ENCODE results near the gene CTNND2. TPM values are rescaled to one million over a fixed set of nuclear protein-coding genes. Genes with fewer than 3 reads are reported as not detected.
A peak's percentile ranks its signal among the peaks of the same experiment; 100 is the strongest.

Gene CTNND2
- total RNA-seq, 1 donor from 2014 or later, result 13.9 TPM

GRCh38 chr5:11704916-11705315 is 199.3 kb downstream of the CTNND2 start:
- H3K4me1 Mint-ChIP-seq, result peaks cover 9% of the 10 kb centered on the region
- no peak for TF ChIP-seq CTCF (IDR thresholded peaks at IDR 0.05)
- no peak for TF ChIP-seq EZH2phosphoT487 (IDR thresholded peaks at IDR 0.05)
- TF ChIP-seq EZH2 (IDR thresholded peaks at IDR 0.05), result no peak

GRCh38 chr5:11700391-11700790 is 203.9 kb downstream of the CTNND2 start:
- peaks cover 9% of the 10 kb centered on the region for H3K4me1 Mint-ChIP-seq
- Histone ChIP-seq H3K4me3 (no peak overlapping the region), H3F3A (ENCODE audit: low read depth) (peaks cover 4% of the 10 kb centered on the region), H3K36me3 (no peaks in the 10 kb centered on the region), H3K4me2 (peak overlapping the region; percentile 28), H3K9me3 (ENCODE audit: low read depth) (no peaks in the 10 kb centered on the region), H3K27ac (no peak overlapping the region), H2AFZ (replicated peaks) (no peak overlapping the region), H3K27me3 (no peaks in the 10 kb centered on the region), H3K79me2 (ENCODE audit: low read depth) (no peaks in the 10 kb centered on the region), H3K4me1 (peaks cover 10% of the 10 kb centered on the region), H4K20me1 (ENCODE audit: low read depth) (no peaks in the 10 kb centered on the region), H3K9ac (no peak overlapping the region)
- no peaks in the 10 kb centered on the region for H3K9me3 Mint-ChIP-seq
- no peak overlapping the region for H3K27ac Mint-ChIP-seq
- no peak overlapping the region for H3K4me3 Mint-ChIP-seq
- DNase-seq (ENCODE audit: low spot score), result peak; percentile 68
- no peaks in the 10 kb centered on the region for H3K27me3 Mint-ChIP-seq (ENCODE audit: insufficient read depth, low read depth)
- no peak for TF ChIP-seq EZH2 (IDR thresholded peaks at IDR 0.05)
- no peak for TF ChIP-seq CTCF (IDR thresholded peaks at IDR 0.05)
- no peak for TF ChIP-seq EZH2phosphoT487 (IDR thresholded peaks at IDR 0.05)
- H3K36me3 Mint-ChIP-seq, result no peaks in the 10 kb centered on the region

More at GRCh38 chr5:11704916-11705315, 199.3 kb downstream of the CTNND2 start:
- H3K36me3 ChIP-seq, result no peaks in the 10 kb centered on the region
- H3K4me3 ChIP-seq, result no peak overlapping the region
- no peaks in the 10 kb centered on the region for H3K9me3 ChIP-seq (ENCODE audit: low read depth)
- Mint-ChIP-seq H3K4me3 (no peak overlapping the region), H3K36me3 (no peaks in the 10 kb centered on the region), H3K9me3 (no peaks in the 10 kb centered on the region), H3K27me3 (ENCODE audit: insufficient read depth, low read depth) (no peaks in the 10 kb centered on the region), H3K27ac (no peak overlapping the region)
- peaks cover 4% of the 10 kb centered on the region for H3F3A ChIP-seq (ENCODE audit: low read depth)
- no peaks in the 10 kb centered on the region for H3K79me2 ChIP-seq (ENCODE audit: low read depth)
- H2AFZ ChIP-seq (replicated peaks), result no peak overlapping the region
- no peak overlapping the region for H3K9ac ChIP-seq
- no peaks in the 10 kb centered on the region for H3K27me3 ChIP-seq
- no peak overlapping the region for H3K4me2 ChIP-seq
- H3K27ac ChIP-seq, result no peak overlapping the region
- peaks cover 10% of the 10 kb centered on the region for H3K4me1 ChIP-seq
- DNase-seq (ENCODE audit: low spot score), result no peak
- H4K20me1 ChIP-seq (ENCODE audit: low read depth), result no peaks in the 10 kb centered on the region

- H3K9me3 Mint-ChIP-seq, result no peaks in the 10 kb centered on the region
- H3K4me1 ChIP-seq, result no peaks in the 10 kb centered on the region
- H3K4me2 ChIP-seq, result no peak overlapping the region
- no peaks in the 10 kb centered on the region for H3K36me3 ChIP-seq
- no peaks in the 10 kb centered on the region for H3K79me2 ChIP-seq (ENCODE audit: low read depth)
- H3F3A ChIP-seq (ENCODE audit: low read depth), result no peaks in the 10 kb centered on the region
- no peak overlapping the region for H3K4me3 Mint-ChIP-seq
- no peaks in the 10 kb centered on the region for H3K4me1 Mint-ChIP-seq
- no peaks in the 10 kb centered on the region for H3K36me3 Mint-ChIP-seq
- no peaks in the 10 kb centered on the region for H4K20me1 ChIP-seq (ENCODE audit: low read depth)
- no peak for DNase-seq (ENCODE audit: low spot score)
- H3K27ac Mint-ChIP-seq, result no peak overlapping the region
- no peak overlapping the region for H3K27ac ChIP-seq
- TF ChIP-seq EZH2phosphoT487 (IDR thresholded peaks at IDR 0.05), result no peak
- TF ChIP-seq EZH2 (IDR thresholded peaks at IDR 0.05), result no peak
- no peak for TF ChIP-seq CTCF (IDR thresholded peaks at IDR 0.05)
- no peaks in the 10 kb centered on the region for H3K27me3 Mint-ChIP-seq (ENCODE audit: insufficient read depth, low read depth)
- H3K9me3 ChIP-seq (ENCODE audit: low read depth), result no peaks in the 10 kb centered on the region
- H3K4me3 ChIP-seq, result no peak overlapping the region
- H3K9ac ChIP-seq, result no peak overlapping the region
- no peak overlapping the region for H2AFZ ChIP-seq (replicated peaks)
- no peaks in the 10 kb centered on the region for H3K27me3 ChIP-seq
Measured at GRCh38 chr5:11692636-11693035, 211.6 kb downstream of the CTNND2 start.
